HG03097 (cell line): ENCODE results near the gene MRPL39.

Experiments
- ATAC-seq: cut with Tn5 transposase; IDR thresholded peaks from one replicate; pipeline ENCODE4 v1.9.1; 2021; ENCODE audit not compliant: unreplicated experiment, low FRiP score

MRPL39 gene

GRCh38 chr21:25569711-25570110, 37.6 kb downstream of the MRPL39 start:
- no peak for ATAC-seq

GRCh38 chr21:25569084-25569483, 38.2 kb downstream of the MRPL39 start:
- ATAC-seq: no peak

GRCh38 chr21:25568246-25568645, 39.0 kb downstream of the MRPL39 start:
- no peak for ATAC-seq

GRCh38 chr21:25567472-25567871, 39.8 kb downstream of the MRPL39 start:
- ATAC-seq: no peak

- ATAC-seq: no peak
Measured at GRCh38 chr21:25566645-25567044, 40.6 kb downstream of the MRPL39 start.

DNA sequence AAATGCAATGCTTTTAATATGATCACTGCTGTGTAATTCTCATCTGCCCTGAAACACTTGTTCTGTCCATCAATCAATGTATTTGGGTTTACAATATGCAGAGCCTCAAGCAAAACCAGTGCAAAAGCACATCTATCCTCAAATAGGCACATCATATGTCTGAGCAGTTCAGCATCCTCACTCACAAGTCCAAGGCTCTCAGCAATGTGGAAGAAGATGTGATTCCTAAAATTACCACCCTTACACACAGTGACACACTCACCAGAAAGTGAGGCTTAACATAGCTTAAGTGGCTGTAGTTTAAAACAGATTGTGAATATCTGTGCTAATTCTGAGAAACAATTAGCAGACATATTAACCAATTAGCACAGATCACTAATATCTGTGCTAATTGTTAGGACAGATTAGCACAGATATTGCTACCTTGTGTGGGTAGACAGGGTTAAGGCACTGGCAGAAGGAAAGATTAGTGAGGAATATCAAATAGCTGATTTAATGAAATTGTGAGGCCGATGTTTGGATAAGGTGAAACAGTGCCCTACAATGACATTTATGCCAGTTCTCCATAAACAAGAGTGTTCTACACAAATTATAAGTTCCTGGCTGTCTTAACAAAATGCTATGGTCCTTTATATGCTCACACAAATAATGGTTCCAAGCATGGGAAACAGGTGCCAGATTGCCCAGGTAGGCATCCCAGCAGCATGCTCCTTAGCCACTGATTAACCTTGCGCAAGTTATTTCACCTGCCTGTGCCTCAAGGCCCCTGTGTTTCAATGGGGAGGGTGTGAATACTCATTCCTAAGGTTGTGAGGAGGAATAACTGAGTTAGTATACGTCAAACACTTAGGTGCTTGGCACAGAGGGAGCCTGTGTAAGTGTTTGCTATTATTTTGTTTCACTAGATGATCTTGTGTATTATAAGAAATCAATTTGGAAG, 41.7 kb downstream of the MRPL39 start:
- no peak for ATAC-seq

DNA sequence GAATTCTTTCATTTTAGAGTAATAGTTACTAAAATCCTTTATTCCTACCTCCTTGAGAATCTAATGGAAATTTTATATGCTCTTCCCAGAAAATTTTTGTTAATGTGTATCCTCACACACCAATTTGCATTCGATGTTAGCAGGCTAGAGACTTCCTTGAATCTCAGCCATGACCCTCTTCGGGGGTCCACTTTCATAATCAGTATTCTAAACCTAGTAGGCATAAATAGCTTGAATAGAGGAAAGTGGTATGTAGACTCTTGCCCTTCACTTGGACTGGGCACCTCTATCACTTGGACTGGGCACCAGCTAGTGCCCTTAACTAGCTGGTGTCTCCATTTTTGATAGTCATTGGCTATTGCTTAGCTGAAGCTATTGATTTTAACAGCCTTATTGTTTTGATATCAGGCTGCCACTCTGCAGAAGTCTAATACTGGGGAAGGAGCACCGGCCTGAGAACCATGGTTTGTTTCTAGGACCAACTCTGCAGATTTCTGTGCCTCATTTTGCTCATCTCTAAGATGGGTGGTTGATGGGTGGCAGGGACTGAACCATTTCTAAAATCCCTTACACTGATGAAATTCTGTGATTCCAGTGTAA, 42.8 kb downstream of the MRPL39 start:
- no peak for ATAC-seq

DNA sequence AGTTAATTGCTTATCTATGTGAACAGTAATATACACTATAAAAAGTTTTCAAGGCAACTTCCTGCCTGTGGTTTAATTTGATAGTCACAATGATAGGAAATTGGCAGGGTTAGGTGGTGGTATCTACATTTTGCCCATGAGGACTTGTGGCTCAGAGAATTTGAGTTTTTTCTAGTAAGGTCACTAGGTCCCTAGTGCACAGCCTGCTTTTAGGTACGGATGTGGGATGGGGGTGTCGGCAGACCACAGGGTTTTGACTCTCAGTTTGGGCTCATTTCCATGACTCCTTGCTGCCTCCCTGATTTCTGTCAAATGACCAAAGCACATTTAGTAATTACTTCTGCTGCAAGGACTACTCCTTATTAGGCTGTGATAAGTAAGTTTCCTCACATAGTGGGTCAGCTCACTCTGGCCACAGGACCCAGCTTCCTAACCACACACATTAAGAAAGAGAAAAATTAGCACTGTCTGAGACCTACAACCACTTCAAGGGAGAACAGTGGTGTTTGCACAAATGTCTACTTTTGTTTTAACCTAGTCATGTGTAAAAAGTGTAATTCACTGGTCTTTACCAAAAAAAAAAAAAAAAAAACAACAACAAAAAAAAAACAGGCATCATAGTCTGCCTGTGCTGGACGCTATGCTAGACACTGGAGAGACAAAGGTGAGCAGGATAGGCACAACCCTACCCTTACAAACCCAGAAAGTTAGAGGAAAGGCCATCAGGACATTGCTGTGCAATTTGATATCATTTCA, 43.7 kb downstream of the MRPL39 start:
- ATAC-seq: peak; percentile 22

DNA sequence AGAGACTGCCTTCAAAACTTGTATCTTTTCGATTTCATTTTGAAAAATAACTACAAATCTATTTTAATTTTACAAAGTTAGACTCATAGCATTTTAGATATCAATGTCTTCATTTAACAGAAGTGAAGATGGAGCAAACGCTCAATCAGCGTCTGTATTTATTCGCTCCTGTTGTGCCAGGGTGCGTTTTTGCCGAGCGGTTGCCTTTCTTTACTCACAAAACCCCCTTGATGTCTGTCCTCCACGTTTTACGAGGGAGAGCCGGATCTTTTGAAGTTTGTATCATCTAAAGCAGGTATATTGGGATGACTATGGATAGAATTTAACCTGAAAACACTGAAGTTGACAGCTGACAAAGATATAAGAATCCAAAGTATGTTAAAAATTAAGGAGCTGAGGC, 44.6 kb downstream of the MRPL39 start:
- no peak for ATAC-seq

DNA sequence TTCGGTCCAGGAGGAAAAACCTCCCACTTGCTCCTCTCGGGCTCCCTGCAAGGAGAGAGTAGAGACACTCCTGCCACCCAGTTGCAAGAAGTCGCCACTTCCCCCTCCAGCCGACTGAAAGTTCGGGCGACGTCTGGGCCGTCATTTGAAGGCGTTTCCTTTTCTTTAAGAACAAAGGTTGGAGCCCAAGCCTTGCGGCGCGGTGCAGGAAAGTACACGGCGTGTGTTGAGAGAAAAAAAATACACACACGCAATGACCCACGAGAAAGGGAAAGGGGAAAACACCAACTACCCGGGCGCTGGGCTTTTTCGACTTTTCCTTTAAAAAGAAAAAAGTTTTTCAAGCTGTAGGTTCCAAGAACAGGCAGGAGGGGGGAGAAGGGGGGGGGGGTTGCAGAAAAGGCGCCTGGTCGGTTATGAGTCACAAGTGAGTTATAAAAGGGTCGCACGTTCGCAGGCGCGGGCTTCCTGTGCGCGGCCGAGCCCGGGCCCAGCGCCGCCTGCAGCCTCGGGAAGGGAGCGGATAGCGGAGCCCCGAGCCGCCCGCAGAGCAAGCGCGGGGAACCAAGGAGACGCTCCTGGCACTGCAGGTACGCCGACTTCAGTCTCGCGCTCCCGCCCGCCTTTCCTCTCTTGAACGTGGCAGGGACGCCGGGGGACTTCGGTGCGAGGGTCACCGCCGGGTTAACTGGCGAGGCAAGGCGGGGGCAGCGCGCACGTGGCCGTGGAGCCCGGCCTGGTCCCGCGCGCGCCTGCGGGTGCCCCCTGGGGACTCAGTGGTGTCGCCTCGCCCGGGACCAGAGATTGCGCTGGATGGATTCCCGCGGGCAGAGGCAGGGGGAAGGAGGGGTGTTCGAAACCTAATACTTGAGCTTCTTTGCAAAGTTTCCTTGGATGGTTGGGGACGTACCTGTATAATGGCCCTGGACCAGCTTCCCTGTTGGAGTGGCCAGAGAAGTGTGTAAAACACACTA, 45.3 kb downstream of the MRPL39 start:
- peak; percentile 35 for ATAC-seq

- no peak for ATAC-seq
Measured at GRCh38 chr21:25560891-25561290, 46.4 kb downstream of the MRPL39 start.

DNA sequence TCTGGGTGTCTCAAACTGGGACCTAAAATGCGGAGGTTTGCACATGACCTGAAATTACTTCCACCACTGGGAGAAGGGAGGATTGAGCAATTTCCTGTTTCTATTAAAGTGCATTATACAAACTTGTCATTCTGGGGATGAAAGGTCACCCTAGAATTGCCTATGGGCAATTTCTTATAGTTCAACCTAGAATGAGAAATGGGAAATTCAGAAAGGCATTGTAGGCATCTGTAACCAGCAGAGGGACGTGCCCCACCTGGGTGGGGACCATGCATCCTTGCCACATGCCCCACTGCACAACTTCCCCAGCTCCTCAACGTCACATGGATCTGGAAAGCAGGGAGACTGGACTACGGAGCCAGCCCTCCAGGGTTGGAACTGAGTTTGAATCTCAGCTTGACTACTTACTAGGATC, 47.0 kb downstream of the MRPL39 start:
- ATAC-seq: no peak

DNA sequence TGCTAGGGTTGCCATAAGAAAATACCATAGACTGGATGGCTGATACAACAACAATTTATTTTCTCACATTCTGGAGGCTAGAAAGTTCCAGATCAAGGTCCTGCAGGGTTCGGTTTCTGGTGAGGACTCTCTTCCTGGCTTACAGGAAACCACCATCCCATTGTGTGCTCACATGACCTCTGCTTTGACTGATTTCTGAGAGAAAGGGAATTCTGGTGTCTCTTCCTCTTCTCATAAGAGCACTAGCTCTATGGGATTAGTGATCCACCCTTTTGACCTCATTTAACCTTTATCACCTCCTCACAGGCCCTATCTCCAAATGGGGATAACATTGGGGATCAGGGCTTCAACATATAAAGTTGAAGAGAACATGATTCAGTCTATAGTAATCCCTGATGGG, 47.5 kb downstream of the MRPL39 start:
- ATAC-seq: no peak

GRCh38 chr21:25558123-25558522, 49.2 kb downstream of the MRPL39 start:
- no peak for ATAC-seq

- no peak for ATAC-seq
Measured at GRCh38 chr21:25557180-25557579, 50.1 kb downstream of the MRPL39 start.

GRCh38 chr21:25556091-25556490, 51.2 kb downstream of the MRPL39 start:
- ATAC-seq: no peak

DNA sequence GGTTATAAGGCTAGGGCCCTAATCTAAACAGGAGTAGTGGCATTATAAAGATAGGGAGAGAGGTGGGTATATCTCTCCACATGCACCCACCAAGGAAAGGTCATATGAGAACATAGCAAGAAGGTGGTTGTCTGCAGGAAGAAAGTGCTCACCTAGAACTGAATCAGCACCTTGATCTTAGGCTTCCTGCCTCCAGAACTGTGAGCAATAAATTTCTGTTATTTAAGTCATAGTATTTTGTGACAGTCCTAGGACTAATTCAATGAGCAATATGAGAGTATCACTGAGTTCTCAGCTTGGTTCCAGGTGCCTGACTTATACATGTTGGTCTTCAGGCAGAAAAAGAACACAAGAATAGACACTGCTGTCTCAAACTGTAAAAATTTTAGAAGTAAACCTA, 51.8 kb downstream of the MRPL39 start:
- ATAC-seq: no peak

GRCh38 chr21:25552856-25553255, 54.4 kb downstream of the MRPL39 start:
- ATAC-seq: no peak

DNA sequence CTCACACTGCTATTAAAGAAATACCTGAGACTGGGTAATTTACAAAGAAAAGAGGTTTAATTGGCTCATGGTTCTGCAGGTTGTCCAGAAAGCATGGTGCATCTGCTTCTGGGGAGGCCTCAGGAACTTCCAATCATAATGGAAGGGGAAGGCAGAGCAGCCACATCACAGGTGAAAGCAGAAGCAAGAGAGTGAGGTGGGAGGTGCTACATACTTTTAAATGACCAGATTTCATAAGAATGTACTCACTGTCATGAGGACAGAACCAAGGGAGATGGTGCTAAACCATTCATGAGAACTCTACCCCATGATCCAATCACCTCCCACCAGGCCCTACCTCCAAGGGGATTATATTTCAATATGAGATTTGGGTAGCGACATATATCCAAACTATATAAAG, 55.7 kb downstream of the MRPL39 start:
- no peak for ATAC-seq
